WI38 (cell line): ENCODE results near the gene POLN.

Experiments used
- H3K4me3 ChIP-seq: 2 replicates; pipeline ENCODE4 v1.5.1; 2011; ENCODE audit warnings: low read depth, mild to moderate bottlenecking, control low read depth, low read length
- CTCF ChIP-seq: IDR thresholded peaks from 2 replicates; pipeline ENCODE4 v1.5.1; 2012; ENCODE audit warnings: low read depth, mild to moderate bottlenecking, control low read depth, low read length

POLN gene

GRCh38 chr4:2286904-2287593 is 45.1 kb upstream of the POLN start:
- TF ChIP-seq CTCF: no peak

GRCh38 chr4:2285613-2286381 is 43.9 kb upstream of the POLN start:
- H3K4me3 ChIP-seq: no peak overlapping the region
- no peak for TF ChIP-seq CTCF

More at GRCh38 chr4:2286904-2287593, 45.1 kb upstream of the POLN start:
- no peak overlapping the region for H3K4me3 ChIP-seq

DNA sequence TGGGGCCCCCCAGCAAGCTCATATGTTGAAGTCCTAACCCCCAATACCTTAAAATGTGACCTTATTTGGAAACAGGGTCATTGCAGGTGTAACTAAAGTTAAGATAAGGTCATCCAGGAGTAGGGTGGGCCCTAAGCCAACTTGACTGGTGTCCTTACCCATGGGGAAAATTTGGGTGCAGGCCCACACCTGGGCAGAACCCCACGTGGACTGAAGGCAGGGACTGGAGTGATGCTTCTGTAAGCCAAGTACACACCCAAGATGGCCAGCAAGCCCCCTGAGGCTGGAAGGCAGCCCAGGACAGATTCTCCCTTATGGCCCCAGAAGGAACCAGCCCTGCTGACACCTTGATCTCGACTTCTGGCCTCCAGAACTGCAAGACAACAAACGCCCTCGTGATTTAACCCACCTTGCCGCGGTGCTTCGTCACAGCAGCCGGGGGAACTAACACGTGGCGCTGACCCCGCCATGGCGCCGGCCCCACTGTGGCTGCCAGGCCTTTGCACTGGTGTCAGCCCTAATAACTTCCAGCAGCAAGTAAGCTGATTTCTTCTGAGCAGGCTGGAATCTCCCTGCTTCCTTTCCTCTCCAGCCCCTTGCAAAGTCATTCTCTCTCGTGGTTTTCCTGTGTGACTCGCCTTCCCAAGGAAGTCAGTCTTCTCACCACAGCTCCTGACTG is 43.2 kb upstream of the POLN start:
- no peak for TF ChIP-seq CTCF

GRCh38 chr4:2284161-2284933 is 42.4 kb upstream of the POLN start:
- H3K4me3 ChIP-seq: no peak overlapping the region
- TF ChIP-seq CTCF: no peak

More for the DNA sequence above, 43.2 kb upstream of the POLN start:
- no peak overlapping the region for H3K4me3 ChIP-seq

- no peak overlapping the region for H3K4me3 ChIP-seq
- TF ChIP-seq CTCF: no peak
Observed at GRCh38 chr4:2283199-2283711, 41.3 kb upstream of the POLN start.

DNA sequence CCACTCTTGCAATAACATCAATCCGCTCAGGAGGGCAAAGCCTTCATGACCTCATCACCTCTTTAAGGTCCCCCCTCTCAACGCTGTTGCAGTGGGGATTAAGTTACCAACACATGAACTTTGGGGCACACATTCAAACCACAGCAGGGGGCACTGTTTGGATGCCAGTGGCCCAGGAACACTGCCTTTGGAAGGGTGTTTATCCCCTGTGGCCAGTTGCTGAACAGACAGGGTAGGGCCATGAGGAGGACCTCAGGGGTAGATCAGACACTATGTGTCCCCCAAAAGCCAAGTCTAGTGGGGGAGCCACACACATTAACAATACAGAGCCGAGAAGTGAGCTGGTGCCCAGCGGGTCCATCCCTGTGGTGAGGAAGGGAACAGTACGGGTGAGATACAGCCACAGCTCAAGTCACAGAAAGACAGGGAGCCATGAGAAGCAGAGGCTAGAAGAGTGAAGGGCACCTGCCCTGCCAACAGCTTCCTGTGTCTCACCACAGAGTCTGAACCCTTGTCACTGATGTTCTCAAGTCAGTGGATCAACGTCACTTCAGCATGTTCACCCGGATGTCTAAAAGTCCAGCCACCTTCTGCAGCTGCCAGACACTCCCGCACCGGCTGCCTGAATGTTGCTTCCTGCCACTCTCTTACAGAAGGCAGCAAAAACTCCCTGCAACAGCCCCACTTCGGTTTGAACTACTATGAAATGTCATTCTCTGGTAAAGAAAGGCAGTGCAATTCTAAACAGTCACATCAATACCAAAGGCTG is 39.8 kb upstream of the POLN start:
- no peak overlapping the region for H3K4me3 ChIP-seq
- TF ChIP-seq CTCF: no peak
